ENCODE results near the gene ANK3.

ANK3 gene

GRCh38 chr10:60167050-60167449 is 222.6 kb downstream of the ANK3 start:
- no peak for DNase-seq

GRCh38 chr10:60163786-60164185 is 225.9 kb downstream of the ANK3 start:
- DNase-seq, result no peak

- DNase-seq, result no peak
Measured at GRCh38 chr10:60162631-60163030, 227.0 kb downstream of the ANK3 start.

GRCh38 chr10:60155943-60156683 is 233.6 kb downstream of the ANK3 start:
- DNase-seq, result no peak

- DNase-seq, result no peak
Measured at GRCh38 chr10:60155099-60155877, 234.4 kb downstream of the ANK3 start.

- DNase-seq, result no peak
Measured at GRCh38 chr10:60149003-60149402, 240.7 kb downstream of the ANK3 start.

GRCh38 chr10:60148266-60148840 is 241.3 kb downstream of the ANK3 start:
- DNase-seq, result no peak

- DNase-seq, result no peak
Measured at GRCh38 chr10:60147576-60148265, 242.0 kb downstream of the ANK3 start.

- no peak for DNase-seq
Measured at GRCh38 chr10:60147025-60147424, 242.7 kb downstream of the ANK3 start.

- no peak for DNase-seq
Measured at GRCh38 chr10:60144099-60144498, 245.6 kb downstream of the ANK3 start.

- no peak for DNase-seq
Measured at GRCh38 chr10:60142736-60143135, 246.9 kb downstream of the ANK3 start.

GRCh38 chr10:60141896-60142559 is 247.6 kb downstream of the ANK3 start:
- no peak for DNase-seq

- DNase-seq, result peak; percentile 60
Measured at GRCh38 chr10:60140651-60141632, 248.7 kb downstream of the ANK3 start.

- no peak for DNase-seq
Measured at GRCh38 chr10:60139798-60140566, 249.7 kb downstream of the ANK3 start.

GRCh38 chr10:60139290-60139689 is 250.4 kb downstream of the ANK3 start:
- no peak for DNase-seq

GRCh38 chr10:60138842-60139241 is 250.8 kb downstream of the ANK3 start:
- no peak for DNase-seq

- no peak for DNase-seq
Measured at GRCh38 chr10:60138026-60138425, 251.6 kb downstream of the ANK3 start.

- no peak for DNase-seq
Measured at GRCh38 chr10:60137292-60137992, 252.2 kb downstream of the ANK3 start.

GRCh38 chr10:60135020-60135419 is 254.7 kb downstream of the ANK3 start:
- no peak for DNase-seq

- no peak for DNase-seq
Measured at GRCh38 chr10:60134548-60134947, 255.1 kb downstream of the ANK3 start.
